GM13977 (cell line): ENCODE data around the gene RTN3.

Source experiments
- DNase-seq: peaks from one replicate; pipeline ENCODE4 v3.0.0; 2012; ENCODE audit warnings: low spot score
- CTCF ChIP-seq: IDR thresholded peaks from 2 replicates; pipeline ENCODE4 v1.5.1; 2012; ENCODE audit warnings: mild to moderate bottlenecking, control low read depth; ENCODE audit not compliant: insufficient read depth; ENCODE audit errors: extremely low read depth, missing control alignments
- in situ Hi-C: fragments of 300-500 bp; cut with MboI; formaldehyde crosslinking; loops from one replicate; pipeline ENCODE4 v1.12.0; 2022; ENCODE audit warnings: low sequenced_read_pairs, low pct_unique_long_range_greater_than_20kb, mixed read lengths, inconsistent platforms; ENCODE audit not compliant: unreplicated experiment

RTN3 gene

GRCh38 chr11:63775191-63775590, 93.9 kb downstream of the RTN3 start:
- in situ Hi-C loops = loop anchor here (25.0 kb wide), 1 partner anchor 362 kb away; no protein-coding TSS in a partner anchor
- DNase-seq = no peak
- no peak for TF ChIP-seq CTCF

- in situ Hi-C loops = loop anchor here (25.0 kb wide), 1 partner anchor 358 kb away; no protein-coding TSS in a partner anchor
- no peak for DNase-seq
- no peak for TF ChIP-seq CTCF
Observed at GRCh38 chr11:63779039-63779438, 97.7 kb downstream of the RTN3 start.

- no peak for DNase-seq
- in situ Hi-C loops = loop anchor here (25.0 kb wide), 1 partner anchor 355 kb away; no protein-coding TSS in a partner anchor
- no peak for TF ChIP-seq CTCF
Observed at GRCh38 chr11:63782749-63783148, 101.4 kb downstream of the RTN3 start.

GRCh38 chr11:63783925-63784592, 102.8 kb downstream of the RTN3 start:
- no peak for TF ChIP-seq CTCF
- in situ Hi-C loops = loop anchor here (25.0 kb wide), 1 partner anchor 353 kb away; no protein-coding TSS in a partner anchor
- no peak for DNase-seq

- in situ Hi-C loops = loop anchor here (25.0 kb wide), 1 partner anchor 351 kb away; no protein-coding TSS in a partner anchor
- no peak for TF ChIP-seq CTCF
- DNase-seq = no peak
Observed at GRCh38 chr11:63785823-63786222, 104.5 kb downstream of the RTN3 start.

GRCh38 chr11:63791495-63792167, 110.3 kb downstream of the RTN3 start:
- DNase-seq = no peak
- TF ChIP-seq CTCF = no peak
- in situ Hi-C loops = loop anchor here (25.0 kb wide), 1 partner anchor 346 kb away; no protein-coding TSS in a partner anchor
